Type B pancreatic cell (in vitro differentiated cells): ENCODE measurements around the gene ZBTB2. TPM values are rescaled to one million over a fixed set of nuclear protein-coding genes. Genes with fewer than 3 reads are reported as not detected.

Experiments
- DNase-seq: peaks from one replicate; pipeline ENCODE4 v3.0.0; 2021; ENCODE audit warnings: mixed read lengths; ENCODE audit not compliant: unreplicated experiment; ENCODE audit errors: extremely low spot score
- H3K27ac Mint-ChIP-seq: 2 replicates; pipeline ENCODE4 v1.8.0; 2021; ENCODE audit warnings: mild to moderate bottlenecking, mixed read lengths
- H3K27me3 Mint-ChIP-seq: 2 replicates; pipeline ENCODE4 v1.8.0; 2021; ENCODE audit warnings: mixed read lengths
- H3K36me3 Mint-ChIP-seq: 2 replicates; pipeline ENCODE4 v1.8.0; 2021; ENCODE audit warnings: mixed read lengths
- H3K4me1 Mint-ChIP-seq: one replicate; pipeline ENCODE4 v1.8.0; 2021; ENCODE audit warnings: mixed read lengths; ENCODE audit not compliant: unreplicated experiment
- H3K4me3 Mint-ChIP-seq: 2 replicates; pipeline ENCODE4 v1.8.0; 2021; ENCODE audit warnings: mild to moderate bottlenecking, mixed read lengths
- H3K9me3 Mint-ChIP-seq: 2 replicates; pipeline ENCODE4 v1.8.0; 2021; ENCODE audit warnings: mixed read lengths
- total RNA-seq: library from RNA; stranded (reverse); gene quantifications from 2 replicates; pipeline ENCODE4 v1.2.1, GENCODE V29; 2021; ENCODE audit warnings: low replicate concordance
- TF ChIP-seq, protein P1 (sequence below): fragments of 200-600 bp; sonication (generic); conservative IDR thresholded peaks from 2 replicates; pipeline ENCODE4 v1.5.0; 2021; ENCODE audit warnings: antibody characterized with exemption, mild to moderate bottlenecking

ZBTB2 gene
- total RNA-seq, 1 donor from 2014 or later, result 14.8 TPM

DNA sequence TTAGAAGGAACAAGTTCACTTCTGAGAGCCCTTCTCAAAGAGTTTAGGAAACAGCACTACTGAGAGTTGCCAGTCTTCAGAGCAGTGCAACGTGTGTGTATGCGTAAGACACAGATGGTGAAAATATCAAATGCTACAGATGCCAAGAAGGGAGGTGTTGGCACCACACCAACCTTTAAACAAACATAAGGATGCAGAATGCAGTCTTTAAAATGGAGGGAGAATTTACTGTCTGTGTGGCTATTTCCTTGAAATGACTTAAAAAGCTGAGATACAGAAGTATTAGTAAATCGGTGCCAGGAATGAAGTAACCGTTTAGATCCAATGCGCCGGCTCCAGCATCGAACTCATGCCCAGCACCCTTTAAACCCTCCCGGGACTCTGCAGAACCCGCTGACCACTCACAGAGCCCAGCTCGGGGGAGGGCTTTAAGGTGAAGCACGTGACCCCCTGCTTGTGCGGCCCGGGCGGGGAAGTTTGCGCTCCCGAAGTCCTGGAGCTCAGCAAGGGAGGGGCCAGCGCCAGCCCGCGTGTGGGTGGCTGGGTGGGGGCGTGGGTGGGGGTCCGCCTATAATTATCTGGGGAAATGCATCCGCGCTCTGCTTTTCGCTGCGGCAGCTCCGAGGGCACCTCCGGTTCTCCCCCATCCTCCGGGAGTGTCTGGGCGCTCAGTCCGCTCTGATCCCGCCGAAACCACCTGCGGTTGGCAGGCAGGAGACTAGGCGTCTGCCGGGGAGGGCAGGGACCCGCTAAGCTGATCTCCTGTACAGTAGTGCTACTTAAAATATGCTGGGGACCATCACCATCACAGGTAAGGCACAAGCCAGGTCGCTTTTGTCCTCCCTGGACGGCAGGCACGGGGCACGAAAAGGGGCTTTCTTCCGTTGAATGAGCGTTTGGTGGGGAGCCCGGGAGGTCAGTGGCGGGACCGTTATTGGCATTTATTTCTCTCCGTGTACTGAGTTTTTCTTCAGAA is 66.0 kb downstream of the ZBTB2 start:
- peaks cover 6% of the 10 kb centered on the region for H3K9me3 Mint-ChIP-seq
- no peak for DNase-seq
- peak overlapping the region; percentile 61 for H3K27ac Mint-ChIP-seq
- H3K36me3 Mint-ChIP-seq, result peaks cover 29% of the 10 kb centered on the region
- peaks cover 13% of the 10 kb centered on the region for H3K27me3 Mint-ChIP-seq
- TF ChIP-seq, protein P1, sequence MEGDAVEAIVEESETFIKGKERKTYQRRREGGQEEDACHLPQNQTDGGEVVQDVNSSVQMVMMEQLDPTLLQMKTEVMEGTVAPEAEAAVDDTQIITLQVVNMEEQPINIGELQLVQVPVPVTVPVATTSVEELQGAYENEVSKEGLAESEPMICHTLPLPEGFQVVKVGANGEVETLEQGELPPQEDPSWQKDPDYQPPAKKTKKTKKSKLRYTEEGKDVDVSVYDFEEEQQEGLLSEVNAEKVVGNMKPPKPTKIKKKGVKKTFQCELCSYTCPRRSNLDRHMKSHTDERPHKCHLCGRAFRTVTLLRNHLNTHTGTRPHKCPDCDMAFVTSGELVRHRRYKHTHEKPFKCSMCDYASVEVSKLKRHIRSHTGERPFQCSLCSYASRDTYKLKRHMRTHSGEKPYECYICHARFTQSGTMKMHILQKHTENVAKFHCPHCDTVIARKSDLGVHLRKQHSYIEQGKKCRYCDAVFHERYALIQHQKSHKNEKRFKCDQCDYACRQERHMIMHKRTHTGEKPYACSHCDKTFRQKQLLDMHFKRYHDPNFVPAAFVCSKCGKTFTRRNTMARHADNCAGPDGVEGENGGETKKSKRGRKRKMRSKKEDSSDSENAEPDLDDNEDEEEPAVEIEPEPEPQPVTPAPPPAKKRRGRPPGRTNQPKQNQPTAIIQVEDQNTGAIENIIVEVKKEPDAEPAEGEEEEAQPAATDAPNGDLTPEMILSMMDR, result no peak
- peaks cover 53% of the 10 kb centered on the region for H3K4me1 Mint-ChIP-seq
- H3K4me3 Mint-ChIP-seq, result peak overlapping the region; percentile 87

DNA sequence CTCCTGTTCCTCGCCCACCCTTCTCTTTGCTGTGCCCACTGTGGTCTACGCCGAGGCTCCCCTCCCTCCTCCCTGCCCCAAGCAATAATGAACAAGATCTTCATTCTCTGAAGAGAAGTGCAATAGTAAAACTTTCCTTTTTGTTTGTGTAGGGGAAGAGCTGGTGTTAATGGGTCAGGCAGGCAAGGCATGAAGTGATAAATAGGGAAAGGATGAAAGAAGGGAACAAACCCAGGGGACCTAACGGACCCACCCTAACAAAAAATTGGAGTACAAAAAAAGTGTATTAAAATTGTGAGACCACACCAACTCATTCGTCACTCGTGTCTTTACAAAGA is 66.9 kb downstream of the ZBTB2 start:
- TF ChIP-seq, protein P1, result peak; percentile 52
- H3K27ac Mint-ChIP-seq, result peak overlapping the region; percentile 57
- DNase-seq, result no peak
- peaks cover 46% of the 10 kb centered on the region for H3K4me1 Mint-ChIP-seq
- H3K9me3 Mint-ChIP-seq, result peaks cover 10% of the 10 kb centered on the region
- H3K36me3 Mint-ChIP-seq, result peaks cover 32% of the 10 kb centered on the region
- H3K4me3 Mint-ChIP-seq, result peak overlapping the region; percentile 87
- H3K27me3 Mint-ChIP-seq, result peaks cover 13% of the 10 kb centered on the region

DNA sequence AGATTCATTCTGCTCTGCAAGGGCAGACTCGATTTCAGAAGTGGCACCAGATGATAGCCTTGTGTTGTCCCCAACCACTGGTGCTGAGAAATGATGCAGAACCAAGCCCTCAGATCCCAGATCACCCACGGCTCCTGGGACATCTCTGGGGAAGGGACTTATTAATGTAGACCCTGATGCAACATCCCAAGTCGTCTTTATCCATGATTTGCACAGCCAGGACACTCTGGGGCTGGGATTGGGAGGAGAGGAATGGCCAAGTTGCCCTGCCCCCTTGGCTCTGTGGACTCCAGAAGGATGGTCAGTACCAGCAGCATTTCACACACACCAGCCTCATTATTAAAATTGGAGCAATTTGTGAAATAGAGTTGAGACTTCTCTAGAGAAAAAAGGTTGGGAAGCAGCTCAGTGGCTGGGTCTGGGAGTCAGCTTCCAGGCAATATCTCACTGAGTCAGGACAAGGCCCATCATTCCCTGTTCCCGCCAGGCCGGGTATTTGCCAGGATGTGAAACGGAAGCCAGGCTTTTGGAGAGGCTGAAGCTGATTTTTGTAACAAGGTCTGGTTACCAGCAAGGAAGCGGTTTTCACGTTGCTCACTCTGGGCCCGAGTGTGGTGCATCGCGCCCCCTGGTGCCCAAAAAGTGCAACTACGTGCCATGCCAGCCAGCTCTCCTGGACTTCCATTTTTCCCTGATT is 67.4 kb downstream of the ZBTB2 start:
- peaks cover 32% of the 10 kb centered on the region for H3K36me3 Mint-ChIP-seq
- peak overlapping the region; percentile 87 for H3K4me3 Mint-ChIP-seq
- peak overlapping the region; percentile 57 for H3K27ac Mint-ChIP-seq
- H3K27me3 Mint-ChIP-seq, result peaks cover 13% of the 10 kb centered on the region
- TF ChIP-seq, protein P1, result peak; percentile 99
- peaks cover 10% of the 10 kb centered on the region for H3K9me3 Mint-ChIP-seq
- DNase-seq, result peak; percentile 91
- peaks cover 46% of the 10 kb centered on the region for H3K4me1 Mint-ChIP-seq

DNA sequence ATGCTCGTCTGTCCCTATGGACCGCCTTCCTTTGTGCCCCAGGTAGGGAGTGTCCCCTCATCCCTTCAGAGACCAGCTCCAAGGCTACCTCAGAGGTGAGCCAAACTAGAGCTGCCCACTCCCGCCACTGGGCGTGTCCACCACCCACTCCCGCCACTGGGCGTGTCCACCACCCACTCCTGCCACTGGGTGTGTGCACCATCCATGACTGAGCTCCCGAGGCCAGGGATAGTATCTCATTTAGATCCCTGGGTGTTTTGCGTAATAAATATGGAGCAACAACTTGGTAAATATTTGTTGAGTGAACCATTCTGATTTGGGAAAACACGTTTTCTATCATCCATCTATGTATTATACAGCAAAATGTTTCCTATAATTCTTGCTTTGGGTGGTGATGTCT is 68.8 kb downstream of the ZBTB2 start:
- Mint-ChIP-seq H3K27me3 (peaks cover 13% of the 10 kb centered on the region), H3K4me1 (peaks cover 44% of the 10 kb centered on the region), H3K4me3 (no peak overlapping the region), H3K27ac (peak overlapping the region; percentile 39), H3K9me3 (peaks cover 10% of the 10 kb centered on the region), H3K36me3 (peaks cover 28% of the 10 kb centered on the region)
- TF ChIP-seq, protein P1, result no peak
- DNase-seq, result no peak

DNA sequence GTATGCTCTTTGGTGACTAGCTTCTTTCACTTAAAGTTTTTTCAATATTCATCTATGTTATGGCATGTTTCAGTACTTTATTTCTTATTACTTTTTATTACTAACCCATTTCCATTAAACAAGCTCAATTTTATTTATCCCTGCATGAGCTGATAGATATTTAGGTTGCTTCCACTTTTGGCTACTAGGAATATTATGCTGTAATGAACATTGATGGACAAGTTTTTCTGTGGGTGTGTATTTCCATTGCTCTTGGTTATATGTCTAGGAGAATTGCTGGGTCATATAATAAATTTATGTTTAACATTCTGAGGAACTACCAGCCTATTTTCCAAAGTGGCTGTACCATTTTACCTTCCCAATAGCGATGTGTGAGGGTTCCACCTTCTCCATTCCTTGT is 69.9 kb downstream of the ZBTB2 start:
- no peak for DNase-seq
- H3K27ac Mint-ChIP-seq, result no peak overlapping the region
- H3K27me3 Mint-ChIP-seq, result peaks cover 13% of the 10 kb centered on the region
- TF ChIP-seq, protein P1, result no peak
- H3K9me3 Mint-ChIP-seq, result peaks cover 10% of the 10 kb centered on the region
- H3K4me3 Mint-ChIP-seq, result no peak overlapping the region
- peaks cover 46% of the 10 kb centered on the region for H3K4me1 Mint-ChIP-seq
- peaks cover 26% of the 10 kb centered on the region for H3K36me3 Mint-ChIP-seq
